ENCODE data around the gene TULP4.

- TF ChIP-seq CTCF (IDR thresholded peaks at IDR 0.05) (no peak), POLR2AphosphoS5 (IDR thresholded peaks at IDR 0.05) (no peak)
Measured at GRCh38 chr6:158353883-158354877, 41.9 kb downstream of the TULP4 start.
